NCI-H1436 (cell line): Measurements from ENCODE around the gene FNDC3B.
"Not testable (repeated sequence)": the region's sequence is repeated elsewhere in the genome, so short reads cannot be mapped to it uniquely, and the experiment has no call there.

Experiments used
- DNase-seq: peaks from one replicate; lab custom pipeline; 2025; lab: John Stamatoyannopoulos, UW

FNDC3B gene

GRCh38 chr3:172031996-172032395 lies 7.4 kb upstream of the FNDC3B start:
- DNase-seq, result no peak

- no peak for DNase-seq
Observed at GRCh38 chr3:172033396-172033795, 6.0 kb upstream of the FNDC3B start.

- peak; percentile 8 for DNase-seq
Observed at GRCh38 chr3:172034786-172035685, 4.3 kb upstream of the FNDC3B start.

GRCh38 chr3:172036541-172037215 lies 2.7 kb upstream of the FNDC3B start:
- no peak for DNase-seq

- DNase-seq, result no peak
Observed at GRCh38 chr3:172038798-172039435, 461 bp upstream of the FNDC3B start.

- DNase-seq, result peak; percentile 31
Observed at GRCh38 chr3:172040078-172040980, 951 bp downstream of the FNDC3B start.

- no peak for DNase-seq
Observed at GRCh38 chr3:172040981-172041963, 1.9 kb downstream of the FNDC3B start.

- DNase-seq, result no peak
Observed at GRCh38 chr3:172042136-172042662, 2.8 kb downstream of the FNDC3B start.

- not testable (repeated sequence) for DNase-seq
Observed at GRCh38 chr3:172042663-172043179, 3.3 kb downstream of the FNDC3B start.

GRCh38 chr3:172043233-172043632 lies 3.9 kb downstream of the FNDC3B start:
- no peak for DNase-seq

- no peak for DNase-seq
Observed at GRCh38 chr3:172043766-172044165, 4.4 kb downstream of the FNDC3B start.

- no peak for DNase-seq
Observed at GRCh38 chr3:172044833-172045585, 5.6 kb downstream of the FNDC3B start.

- no peak for DNase-seq
Observed at GRCh38 chr3:172046268-172046915, 7.0 kb downstream of the FNDC3B start.

GRCh38 chr3:172047567-172048115 lies 8.3 kb downstream of the FNDC3B start:
- no peak for DNase-seq

- DNase-seq, result no peak
Observed at GRCh38 chr3:172048599-172048998, 9.2 kb downstream of the FNDC3B start.

- no peak for DNase-seq
Observed at GRCh38 chr3:172051310-172051956, 12.1 kb downstream of the FNDC3B start.

- no peak for DNase-seq
Observed at GRCh38 chr3:172051957-172052354, 12.6 kb downstream of the FNDC3B start.

- DNase-seq, result no peak
Observed at GRCh38 chr3:172052405-172052804, 13.0 kb downstream of the FNDC3B start.
